ENCODE results near the gene INPP5E. TPM values are rescaled to one million over a fixed set of nuclear protein-coding genes. Genes with fewer than 3 reads are reported as not detected.

The INPP5E gene
- total RNA-seq, 1 donor from 2014 or later = 23.6 TPM

GRCh38 chr9:136381311-136381710, 58.3 kb downstream of the INPP5E start:
- TF ChIP-seq, protein P1, sequence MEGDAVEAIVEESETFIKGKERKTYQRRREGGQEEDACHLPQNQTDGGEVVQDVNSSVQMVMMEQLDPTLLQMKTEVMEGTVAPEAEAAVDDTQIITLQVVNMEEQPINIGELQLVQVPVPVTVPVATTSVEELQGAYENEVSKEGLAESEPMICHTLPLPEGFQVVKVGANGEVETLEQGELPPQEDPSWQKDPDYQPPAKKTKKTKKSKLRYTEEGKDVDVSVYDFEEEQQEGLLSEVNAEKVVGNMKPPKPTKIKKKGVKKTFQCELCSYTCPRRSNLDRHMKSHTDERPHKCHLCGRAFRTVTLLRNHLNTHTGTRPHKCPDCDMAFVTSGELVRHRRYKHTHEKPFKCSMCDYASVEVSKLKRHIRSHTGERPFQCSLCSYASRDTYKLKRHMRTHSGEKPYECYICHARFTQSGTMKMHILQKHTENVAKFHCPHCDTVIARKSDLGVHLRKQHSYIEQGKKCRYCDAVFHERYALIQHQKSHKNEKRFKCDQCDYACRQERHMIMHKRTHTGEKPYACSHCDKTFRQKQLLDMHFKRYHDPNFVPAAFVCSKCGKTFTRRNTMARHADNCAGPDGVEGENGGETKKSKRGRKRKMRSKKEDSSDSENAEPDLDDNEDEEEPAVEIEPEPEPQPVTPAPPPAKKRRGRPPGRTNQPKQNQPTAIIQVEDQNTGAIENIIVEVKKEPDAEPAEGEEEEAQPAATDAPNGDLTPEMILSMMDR (IDR thresholded peaks at IDR 0.05; ENCODE audit: unreplicated experiment) = no peak

GRCh38 chr9:136380381-136380780, 59.3 kb downstream of the INPP5E start:
- peaks cover 1% of the 10 kb centered on the region for H3K27me3 Mint-ChIP-seq (ENCODE audit: unreplicated experiment)
- no peak for DNase-seq (ENCODE audit: low spot score)
- H3K4me3 Mint-ChIP-seq (ENCODE audit: unreplicated experiment) = no peak overlapping the region
- TF ChIP-seq, protein P1 (IDR thresholded peaks at IDR 0.05; ENCODE audit: unreplicated experiment) = no peak
- H3K36me3 Mint-ChIP-seq (ENCODE audit: low read depth, unreplicated experiment) = peaks cover 17% of the 10 kb centered on the region
- no peaks in the 10 kb centered on the region for H3K9me3 Mint-ChIP-seq (ENCODE audit: unreplicated experiment)
- H3K4me1 Mint-ChIP-seq (ENCODE audit: unreplicated experiment) = no peaks in the 10 kb centered on the region
- no peak overlapping the region for H3K27ac Mint-ChIP-seq (ENCODE audit: unreplicated experiment)

More at GRCh38 chr9:136381311-136381710, 58.3 kb downstream of the INPP5E start:
- no peaks in the 10 kb centered on the region for H3K4me1 Mint-ChIP-seq (ENCODE audit: unreplicated experiment)
- DNase-seq (ENCODE audit: low spot score) = no peak
- peaks cover 1% of the 10 kb centered on the region for H3K27me3 Mint-ChIP-seq (ENCODE audit: unreplicated experiment)
- H3K9me3 Mint-ChIP-seq (ENCODE audit: unreplicated experiment) = no peaks in the 10 kb centered on the region
- no peak overlapping the region for H3K27ac Mint-ChIP-seq (ENCODE audit: unreplicated experiment)
- no peak overlapping the region for H3K4me3 Mint-ChIP-seq (ENCODE audit: unreplicated experiment)
- peaks cover 21% of the 10 kb centered on the region for H3K36me3 Mint-ChIP-seq (ENCODE audit: low read depth, unreplicated experiment)

- TF ChIP-seq, protein P1 (IDR thresholded peaks at IDR 0.05; ENCODE audit: unreplicated experiment) = no peak
- DNase-seq (ENCODE audit: low spot score) = no peak
- H3K9me3 Mint-ChIP-seq (ENCODE audit: unreplicated experiment) = no peaks in the 10 kb centered on the region
- no peak overlapping the region for H3K27ac Mint-ChIP-seq (ENCODE audit: unreplicated experiment)
- peaks cover 14% of the 10 kb centered on the region for H3K36me3 Mint-ChIP-seq (ENCODE audit: low read depth, unreplicated experiment)
- no peaks in the 10 kb centered on the region for H3K4me1 Mint-ChIP-seq (ENCODE audit: unreplicated experiment)
- H3K27me3 Mint-ChIP-seq (ENCODE audit: unreplicated experiment) = peaks cover 3% of the 10 kb centered on the region
- H3K4me3 Mint-ChIP-seq (ENCODE audit: unreplicated experiment) = no peak overlapping the region
Observed at GRCh38 chr9:136379891-136380290, 59.8 kb downstream of the INPP5E start.

- peaks cover 9% of the 10 kb centered on the region for H3K36me3 Mint-ChIP-seq (ENCODE audit: low read depth, unreplicated experiment)
- no peak for DNase-seq (ENCODE audit: low spot score)
- TF ChIP-seq, protein P1 (IDR thresholded peaks at IDR 0.05; ENCODE audit: unreplicated experiment) = no peak
- peaks cover 6% of the 10 kb centered on the region for H3K27me3 Mint-ChIP-seq (ENCODE audit: unreplicated experiment)
- H3K9me3 Mint-ChIP-seq (ENCODE audit: unreplicated experiment) = no peaks in the 10 kb centered on the region
- H3K4me1 Mint-ChIP-seq (ENCODE audit: unreplicated experiment) = no peaks in the 10 kb centered on the region
- no peak overlapping the region for H3K4me3 Mint-ChIP-seq (ENCODE audit: unreplicated experiment)
- H3K27ac Mint-ChIP-seq (ENCODE audit: unreplicated experiment) = no peak overlapping the region
Observed at GRCh38 chr9:136379401-136379800, 60.2 kb downstream of the INPP5E start.

DNA sequence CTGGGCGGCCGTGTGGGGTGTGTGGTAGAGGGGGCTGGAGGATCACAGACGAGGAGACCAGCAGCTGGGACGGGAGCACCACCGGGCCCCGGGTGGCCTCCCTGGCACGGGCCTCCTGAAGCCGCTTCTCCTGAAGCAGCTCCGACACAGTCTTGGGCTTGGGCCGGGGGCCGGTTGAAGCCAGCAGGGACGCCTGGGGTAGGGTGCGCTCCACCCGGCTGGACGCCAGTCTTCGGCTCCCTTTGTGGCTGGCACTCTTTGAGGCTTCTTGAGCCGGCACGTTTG, 60.7 kb downstream of the INPP5E start:
- TF ChIP-seq, protein P1 (IDR thresholded peaks at IDR 0.05; ENCODE audit: unreplicated experiment) = no peak
- Mint-ChIP-seq H3K4me1 (ENCODE audit: unreplicated experiment) (no peaks in the 10 kb centered on the region), H3K27me3 (ENCODE audit: unreplicated experiment) (peaks cover 6% of the 10 kb centered on the region), H3K36me3 (ENCODE audit: low read depth, unreplicated experiment) (peaks cover 4% of the 10 kb centered on the region), H3K27ac (ENCODE audit: unreplicated experiment) (no peak overlapping the region), H3K9me3 (ENCODE audit: unreplicated experiment) (no peaks in the 10 kb centered on the region), H3K4me3 (ENCODE audit: unreplicated experiment) (no peak overlapping the region)
- no peak for DNase-seq (ENCODE audit: low spot score)

Other genes with a start within 250 kb of the INPP5E start
- gene LHX3, start 234.7 kb downstream of the INPP5E start, total RNA-seq (ENCODE audit: unreplicated experiment) = not detected
- 14.0 TPM for gene QSOX2, start 194.0 kb downstream of the INPP5E start, total RNA-seq (ENCODE audit: unreplicated experiment)
- gene CCDC187, start 135.8 kb downstream of the INPP5E start, total RNA-seq (ENCODE audit: unreplicated experiment) = 0.05 TPM
- gene GPSM1, start 112.3 kb downstream of the INPP5E start, total RNA-seq (ENCODE audit: unreplicated experiment) = 31.7 TPM
- gene DNLZ, start 76.1 kb downstream of the INPP5E start, total RNA-seq (ENCODE audit: unreplicated experiment) = 14.5 TPM
- 0.41 TPM for gene CARD9, start 66.2 kb downstream of the INPP5E start, total RNA-seq (ENCODE audit: unreplicated experiment)
- gene SNAPC4, start 39.7 kb downstream of the INPP5E start, total RNA-seq (ENCODE audit: unreplicated experiment) = 13.5 TPM
- 45.0 TPM for gene ENTR1, start 29.2 kb downstream of the INPP5E start, total RNA-seq (ENCODE audit: unreplicated experiment)
- 61.3 TPM for gene PMPCA, start 29.2 kb downstream of the INPP5E start, total RNA-seq (ENCODE audit: unreplicated experiment)
- gene SEC16A, start 43.2 kb upstream of the INPP5E start, total RNA-seq (ENCODE audit: unreplicated experiment) = 79.5 TPM
- gene NOTCH1, start 106.2 kb upstream of the INPP5E start, total RNA-seq (ENCODE audit: unreplicated experiment) = 312 TPM
- 945 TPM for gene EGFL7, start 223.1 kb upstream of the INPP5E start, total RNA-seq (ENCODE audit: unreplicated experiment)
- 38.9 TPM for gene AGPAT2, start 247.6 kb upstream of the INPP5E start, total RNA-seq (ENCODE audit: unreplicated experiment)

All from endothelial cell (in vitro differentiated cells).